Thoracic aorta (tissue), 2 donors: ENCODE measurements around the gene GTF3C2. TPM values are rescaled to one million over a fixed set of nuclear protein-coding genes. Genes with fewer than 3 reads are reported as not detected.

Experiments
- ATAC-seq: fragments of 150-250 bp; one replicate; pipeline ENCODE4 v1.8.0; 2017; ENCODE audit warnings: low read depth; ENCODE audit not compliant: insufficient number of reproducible peaks, low FRiP score
- DNase-seq: peaks from one replicate; pipeline ENCODE4 v3.0.0-alpha.2; 2020; ENCODE audit warnings: low spot score
- H3K27ac ChIP-seq, 2 donors: fragments of 200-600 bp; sonication (generic); 1 replicate in 1 of 2; 2 replicates in 1 of 2; pipeline ENCODE4 v1.5.1; 2016; ENCODE audit warnings: mild to moderate bottlenecking in 2 of 2, moderate library complexity in 2 of 2
- H3K27me3 ChIP-seq: fragments of 200-600 bp; sonication (generic); replicated peaks from 2 replicates; pipeline ENCODE4 v1.6.0; 2016; ENCODE audit warnings: mild to moderate bottlenecking; ENCODE audit not compliant: insufficient read depth
- H3K36me3 ChIP-seq: fragments of 200-600 bp; sonication (generic); one replicate; pipeline ENCODE4 v1.5.1; 2016
- H3K4me1 ChIP-seq, 2 donors: fragments of 200-600 bp; sonication (generic); 1 replicate in 1 of 2; 2 replicates in 1 of 2; pipeline versions ENCODE4 v1.5.1 to v1.6.0; 2016; ENCODE audit warnings: low read depth in 2 of 2, mild to moderate bottlenecking in 1 of 2; ENCODE audit not compliant: control insufficient read depth in 1 of 2
- H3K4me3 ChIP-seq: fragments of 200-600 bp; sonication (generic); 2 replicates; pipeline ENCODE4 v1.5.1; 2016; ENCODE audit warnings: mild to moderate bottlenecking
- H3K9me3 ChIP-seq: fragments of 200-600 bp; sonication (generic); 2 replicates; pipeline ENCODE4 v1.5.1; 2016
- CTCF ChIP-seq: fragments of 200-600 bp; sonication (generic); IDR thresholded peaks from one replicate; pipeline ENCODE4 v1.5.1; 2019; ENCODE audit warnings: antibody characterized with exemption
- total RNA-seq, 2 donors: library from RNA; depleted of rRNA; stranded (reverse); fragments of >200 nt; gene quantifications; one replicate each; pipeline versions ENCODE4 v1.1.0 to v1.2.3, GENCODE V29; 2016

Gene GTF3C2
- total RNA-seq, 2 donors from 2014 or later = 56.6 to 58.8 TPM

GRCh38 chr2:27390822-27391679 lies 34.5 kb upstream of the GTF3C2 start:
- H3K9me3 ChIP-seq = no peaks in the 10 kb centered on the region
- no peaks in the 10 kb centered on the region for H3K4me1 ChIP-seq
- no peak for DNase-seq
- H3K27me3 ChIP-seq = no peaks in the 10 kb centered on the region
- H3K4me3 ChIP-seq = no peak overlapping the region
- ATAC-seq = no peak
- TF ChIP-seq CTCF = no peak
- peaks cover under 1% of the 10 kb centered on the region for H3K36me3 ChIP-seq
- H3K27ac ChIP-seq = no peak overlapping the region

GRCh38 chr2:27381577-27382181 lies 25.1 kb upstream of the GTF3C2 start:
- Histone ChIP-seq H3K4me1 (peaks cover 11 to 15% of the 10 kb centered on the region in 2 donors), H3K27me3 (no peaks in the 10 kb centered on the region), H3K4me3 (peak overlapping the region; percentile 72), H3K36me3 (peaks cover 40% of the 10 kb centered on the region), H3K27ac (peak overlapping the region; percentile 77 to 90), H3K9me3 (no peaks in the 10 kb centered on the region)
- DNase-seq = no peak
- TF ChIP-seq CTCF = no peak
- no peak for ATAC-seq

- H3K36me3 ChIP-seq = peaks cover 46% of the 10 kb centered on the region
- H3K27ac ChIP-seq = peak within 1 kb of the TSS; percentile 77 to 90
- TF ChIP-seq CTCF = no peak
These were observed 24.3 kb upstream of the GTF3C2 start, which contains the start of gene ZNF513 for GRCh38 chr2:27380626-27381545. Gene ZNF513, minus strand, starts transcription at chr2:27380734. Its CDS starts 208 bp downstream, at chr2:27380526.

GRCh38 chr2:27379836-27380625 lies 23.5 kb upstream of the GTF3C2 start:
- peak; percentile 53 for DNase-seq
- H3K27me3 ChIP-seq = no peaks in the 10 kb centered on the region

More at GRCh38 chr2:27380626-27381545, 24.3 kb upstream of the GTF3C2 start, which contains the start of gene ZNF513:
- H3K9me3 ChIP-seq = no peaks in the 10 kb centered on the region
- no peaks in the 10 kb centered on the region for H3K27me3 ChIP-seq
- DNase-seq (peak; percentile 91), ATAC-seq (peak; percentile 94)
- peak within 1 kb of the TSS; percentile 72 for H3K4me3 ChIP-seq
- peaks cover 11 to 15% of the 10 kb centered on the region in 2 donors for H3K4me1 ChIP-seq

More at GRCh38 chr2:27379836-27380625, 23.5 kb upstream of the GTF3C2 start:
- ATAC-seq = peak; percentile 44
- Histone ChIP-seq H3K9me3 (no peaks in the 10 kb centered on the region), H3K27ac (peak overlapping the region; percentile 77 to 90), H3K4me3 (peak overlapping the region; percentile 72), H3K4me1 (peaks cover 11 to 15% of the 10 kb centered on the region in 2 donors), H3K36me3 (peaks cover 48% of the 10 kb centered on the region)
- TF ChIP-seq CTCF = no peak
